Stimulated activated CD8-positive, alpha-beta memory T cell treated with anti-CD3 and anti-CD28 coated beads, Interleukin-15, amount 100 ng/mL, for 4 hours (primary cell): Measurements from ENCODE around the gene AEBP2.
"Not testable (repeated sequence)": the region's sequence is repeated elsewhere in the genome, so short reads cannot be mapped to it uniquely, and the experiment has no call there.

Experiments
- DNase-seq, 2 donors: peaks; one replicate each; pipeline ENCODE4 v3.0.0-alpha.2; 2020; ENCODE audit warnings: low read depth in 2 of 2

The AEBP2 gene

GRCh38 chr12:19454837-19455236 is 15.5 kb downstream of the AEBP2 start:
- DNase-seq: no peak

GRCh38 chr12:19456176-19456575 is 16.9 kb downstream of the AEBP2 start:
- no peak for DNase-seq

GRCh38 chr12:19457561-19457960 is 18.3 kb downstream of the AEBP2 start:
- no peak for DNase-seq

GRCh38 chr12:19458733-19459132 is 19.4 kb downstream of the AEBP2 start:
- no peak for DNase-seq

- peak in 1 of 2 donors; percentile 24 for DNase-seq
These were observed 22.7 kb downstream of the AEBP2 start for GRCh38 chr12:19461999-19462398.

- no peak for DNase-seq
These were observed 23.1 kb downstream of the AEBP2 start for GRCh38 chr12:19462406-19462805.

- DNase-seq: no peak
These were observed 24.9 kb downstream of the AEBP2 start for GRCh38 chr12:19464192-19464580.

GRCh38 chr12:19465711-19466110 is 26.4 kb downstream of the AEBP2 start:
- DNase-seq: no peak

- DNase-seq: no peak
These were observed 34.9 kb downstream of the AEBP2 start for GRCh38 chr12:19474147-19474546.

GRCh38 chr12:19475884-19476505 is 36.7 kb downstream of the AEBP2 start:
- not testable (repeated sequence) for DNase-seq

GRCh38 chr12:19477071-19477470 is 37.8 kb downstream of the AEBP2 start:
- no peak for DNase-seq

- no peak for DNase-seq
These were observed 41.2 kb downstream of the AEBP2 start for GRCh38 chr12:19480459-19480858.

GRCh38 chr12:19482036-19482435 is 42.7 kb downstream of the AEBP2 start:
- DNase-seq: no peak

GRCh38 chr12:19482551-19483109 is 43.3 kb downstream of the AEBP2 start:
- peak; percentile 6 to 10 for DNase-seq

- no peak for DNase-seq
These were observed 44.4 kb downstream of the AEBP2 start for GRCh38 chr12:19483727-19484126.

- no peak for DNase-seq
These were observed 45.4 kb downstream of the AEBP2 start for GRCh38 chr12:19484738-19485137.

GRCh38 chr12:19485240-19485639 is 45.9 kb downstream of the AEBP2 start:
- no peak for DNase-seq

- no peak for DNase-seq
These were observed 49.9 kb downstream of the AEBP2 start for GRCh38 chr12:19489168-19489567.

GRCh38 chr12:19490908-19491307 is 51.6 kb downstream of the AEBP2 start:
- no peak for DNase-seq

GRCh38 chr12:19491863-19492262 is 52.6 kb downstream of the AEBP2 start:
- no peak for DNase-seq

- DNase-seq: no peak
These were observed 57.1 kb downstream of the AEBP2 start for GRCh38 chr12:19496219-19496878.

GRCh38 chr12:19498099-19498498 is 58.8 kb downstream of the AEBP2 start:
- no peak for DNase-seq

GRCh38 chr12:19499030-19499429 is 59.7 kb downstream of the AEBP2 start:
- no peak for DNase-seq
